Ishikawa (cell line): ENCODE measurements around the gene KRTAP5-10.

Experiments
- EGR1 ChIP-seq: IDR thresholded peaks from 2 replicates; pipeline ENCODE4 v1.6.1; 2012
- TAF1 ChIP-seq: IDR thresholded peaks from 2 replicates; pipeline ENCODE4 v1.6.1; 2012; ENCODE audit warnings: low read depth, mild to moderate bottlenecking
- USF1 ChIP-seq: IDR thresholded peaks from 2 replicates; pipeline ENCODE4 v1.6.1; 2012

- TF ChIP-seq EGR1: no peak
- no peak for TF ChIP-seq TAF1
- TF ChIP-seq USF1: no peak
Observed at GRCh38 chr11:71525188-71525937, 40.0 kb upstream of the KRTAP5-10 start.
